Astrocyte (in vitro differentiated cells and primary cell): ENCODE results near the gene CCDC80. TPM values are rescaled to one million over a fixed set of nuclear protein-coding genes. Genes with fewer than 3 reads are reported as not detected.

Experiments used
- DNase-seq: peaks from one replicate; pipeline ENCODE4 v3.0.0-alpha.2; 2010; ENCODE audit warnings: low read depth
- FAIRE-seq: peaks from 2 replicates; lab custom pipeline; 2011; peaks lifted over from hg19 to GRCh38; lab: Jason Lieb, UNC
- H2AFZ ChIP-seq: 2 replicates; pipeline ENCODE4 v1.6.0; 2012; ENCODE audit warnings: low read depth, low read length, inconsistent platforms
- H3K27ac ChIP-seq: 2 replicates; pipeline ENCODE4 v1.5.1; 2011; ENCODE audit warnings: low read depth, low read length, inconsistent platforms
- H3K27me3 ChIP-seq: 2 replicates; pipeline ENCODE4 v1.6.0; 2011; ENCODE audit warnings: low read length, inconsistent platforms; ENCODE audit not compliant: insufficient read depth
- H3K36me3 ChIP-seq: 2 replicates; pipeline ENCODE4 v1.5.1; 2011; ENCODE audit warnings: low read length, inconsistent platforms; ENCODE audit not compliant: insufficient read depth
- H3K4me1 ChIP-seq: 2 replicates; pipeline ENCODE4 v1.5.1; 2011; ENCODE audit warnings: low read length, inconsistent platforms; ENCODE audit not compliant: insufficient read depth
- H3K4me2 ChIP-seq: 2 replicates; pipeline ENCODE4 v1.6.0; 2012; ENCODE audit warnings: low read length, inconsistent platforms
- H3K4me3 ChIP-seq: 2 replicates; pipeline ENCODE4 v1.5.1; 2011; ENCODE audit warnings: low read depth, mild to moderate bottlenecking, low read length, inconsistent platforms; ENCODE audit not compliant: insufficient read depth
- H3K79me2 ChIP-seq: 2 replicates; pipeline ENCODE4 v1.6.0; 2012; ENCODE audit warnings: mild to moderate bottlenecking, low read length, inconsistent platforms; ENCODE audit not compliant: insufficient read depth
- H3K9ac ChIP-seq: 2 replicates; pipeline ENCODE4 v1.6.0; 2012; ENCODE audit warnings: mild to moderate bottlenecking, low read length, inconsistent platforms
- H3K9me3 ChIP-seq: 2 replicates; pipeline ENCODE4 v1.5.1; 2012; ENCODE audit warnings: low read depth, mild to moderate bottlenecking, low read length, inconsistent platforms; ENCODE audit not compliant: insufficient read depth
- H4K20me1 ChIP-seq: 2 replicates; pipeline ENCODE4 v1.6.0; 2012; ENCODE audit warnings: low read length, inconsistent platforms; ENCODE audit not compliant: insufficient read depth
- H3K27ac Mint-ChIP-seq: one replicate; pipeline ENCODE4 v1.8.0; 2021; ENCODE audit warnings: mild to moderate bottlenecking, mixed read lengths; ENCODE audit not compliant: unreplicated experiment
- H3K27me3 Mint-ChIP-seq: one replicate; pipeline ENCODE4 v1.8.0; 2021; ENCODE audit warnings: low read depth, mixed read lengths; ENCODE audit not compliant: unreplicated experiment
- H3K36me3 Mint-ChIP-seq: one replicate; pipeline ENCODE4 v1.8.0; 2021; ENCODE audit warnings: low read depth, mixed read lengths; ENCODE audit not compliant: unreplicated experiment
- H3K4me1 Mint-ChIP-seq: one replicate; pipeline ENCODE4 v1.8.0; 2021; ENCODE audit warnings: low read depth, mixed read lengths; ENCODE audit not compliant: unreplicated experiment
- H3K4me3 Mint-ChIP-seq: one replicate; pipeline ENCODE4 v1.8.0; 2021; ENCODE audit warnings: mild to moderate bottlenecking, moderate library complexity, mixed read lengths; ENCODE audit not compliant: unreplicated experiment
- H3K9me3 Mint-ChIP-seq: one replicate; pipeline ENCODE4 v1.8.0; 2021; ENCODE audit warnings: mild to moderate bottlenecking, mixed read lengths; ENCODE audit not compliant: unreplicated experiment
- EZH2 ChIP-seq: IDR thresholded peaks from 2 replicates; pipeline ENCODE4 v1.6.1; 2012; ENCODE audit warnings: mild to moderate bottlenecking, low read length, inconsistent platforms; ENCODE audit not compliant: insufficient read depth
- total RNA-seq: library from RNA; stranded (reverse); gene quantifications from 2 replicates; pipeline ENCODE4 v1.2.1, GENCODE V29; 2021
- TF ChIP-seq, protein P1 (sequence below): IDR thresholded peaks from 2 replicates; pipeline ENCODE4 v1.5.1; 2011; ENCODE audit warnings: low read depth, mild to moderate bottlenecking, inconsistent platforms, low read length, moderate library complexity; ENCODE audit not compliant: insufficient read depth

Gene CCDC80
- total RNA-seq, 1 donor from 2014 or later: 272 TPM

- no peaks in the 10 kb centered on the region for H3K36me3 ChIP-seq
- no peaks in the 10 kb centered on the region for H3K27me3 Mint-ChIP-seq
- H3K9ac ChIP-seq: peak overlapping the region; percentile 52
- no peaks in the 10 kb centered on the region for H3K27me3 ChIP-seq
- H4K20me1 ChIP-seq: no peaks in the 10 kb centered on the region
- H3K4me3 Mint-ChIP-seq: no peak overlapping the region
- no peak overlapping the region for H2AFZ ChIP-seq
- no peak overlapping the region for H3K4me3 ChIP-seq
- H3K27ac ChIP-seq: peak overlapping the region; percentile 77
- TF ChIP-seq, protein P1, sequence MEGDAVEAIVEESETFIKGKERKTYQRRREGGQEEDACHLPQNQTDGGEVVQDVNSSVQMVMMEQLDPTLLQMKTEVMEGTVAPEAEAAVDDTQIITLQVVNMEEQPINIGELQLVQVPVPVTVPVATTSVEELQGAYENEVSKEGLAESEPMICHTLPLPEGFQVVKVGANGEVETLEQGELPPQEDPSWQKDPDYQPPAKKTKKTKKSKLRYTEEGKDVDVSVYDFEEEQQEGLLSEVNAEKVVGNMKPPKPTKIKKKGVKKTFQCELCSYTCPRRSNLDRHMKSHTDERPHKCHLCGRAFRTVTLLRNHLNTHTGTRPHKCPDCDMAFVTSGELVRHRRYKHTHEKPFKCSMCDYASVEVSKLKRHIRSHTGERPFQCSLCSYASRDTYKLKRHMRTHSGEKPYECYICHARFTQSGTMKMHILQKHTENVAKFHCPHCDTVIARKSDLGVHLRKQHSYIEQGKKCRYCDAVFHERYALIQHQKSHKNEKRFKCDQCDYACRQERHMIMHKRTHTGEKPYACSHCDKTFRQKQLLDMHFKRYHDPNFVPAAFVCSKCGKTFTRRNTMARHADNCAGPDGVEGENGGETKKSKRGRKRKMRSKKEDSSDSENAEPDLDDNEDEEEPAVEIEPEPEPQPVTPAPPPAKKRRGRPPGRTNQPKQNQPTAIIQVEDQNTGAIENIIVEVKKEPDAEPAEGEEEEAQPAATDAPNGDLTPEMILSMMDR: no peak
- no peak for TF ChIP-seq EZH2
- no peaks in the 10 kb centered on the region for H3K79me2 ChIP-seq
- H3K9me3 Mint-ChIP-seq: no peaks in the 10 kb centered on the region
- FAIRE-seq: peak; percentile 52
- H3K4me1 ChIP-seq: peaks cover 27% of the 10 kb centered on the region
- peak overlapping the region; percentile 91 for H3K27ac Mint-ChIP-seq
- H3K36me3 Mint-ChIP-seq: no peaks in the 10 kb centered on the region
- H3K4me2 ChIP-seq: peak overlapping the region; percentile 48
- peak; percentile 89 for DNase-seq
- H3K9me3 ChIP-seq: no peaks in the 10 kb centered on the region
- peaks cover 38% of the 10 kb centered on the region for H3K4me1 Mint-ChIP-seq
Observed at GRCh38 chr3:112681822-112682325, 40.9 kb upstream of the CCDC80 start.

DNA sequence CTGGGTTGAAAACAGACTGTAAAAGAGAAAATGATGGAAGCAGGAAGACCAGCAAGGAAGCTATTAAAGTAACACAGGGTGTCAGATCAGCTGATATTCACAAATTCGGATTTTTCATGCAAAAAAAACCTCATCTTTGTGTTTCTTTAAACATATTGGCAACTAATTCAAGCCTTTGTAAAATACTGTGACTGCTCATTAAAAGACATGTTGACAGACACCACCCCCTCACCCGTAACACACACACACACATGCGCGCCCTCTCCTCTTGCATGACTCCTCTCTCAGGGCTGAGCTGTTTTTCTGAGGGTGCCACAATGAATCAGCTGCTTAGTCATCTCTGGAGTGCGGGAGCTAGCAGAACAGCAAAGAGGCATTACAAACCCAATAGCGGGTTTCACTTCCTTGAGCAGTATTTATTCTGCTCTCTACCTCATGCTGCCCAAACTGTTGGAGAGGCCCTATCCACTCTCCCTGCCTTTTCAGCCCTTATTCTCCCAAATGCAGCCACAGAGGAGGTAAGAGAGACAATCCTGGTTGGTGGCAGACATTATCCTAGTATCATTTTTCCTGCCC, 35.8 kb upstream of the CCDC80 start:
- Histone ChIP-seq H3K79me2 (no peaks in the 10 kb centered on the region), H3K9me3 (no peaks in the 10 kb centered on the region), H3K36me3 (no peaks in the 10 kb centered on the region), H3K27ac (peak overlapping the region; percentile 76), H2AFZ (peak overlapping the region; percentile 20), H3K27me3 (no peaks in the 10 kb centered on the region), H3K4me2 (peak overlapping the region; percentile 61), H3K9ac (peak overlapping the region; percentile 62), H3K4me3 (no peak overlapping the region), H3K4me1 (peaks cover 39% of the 10 kb centered on the region), H4K20me1 (no peaks in the 10 kb centered on the region)
- TF ChIP-seq, protein P1: no peak
- TF ChIP-seq EZH2: no peak
- H3K4me1 Mint-ChIP-seq: peaks cover 63% of the 10 kb centered on the region
- FAIRE-seq (peak; percentile 98), DNase-seq (peak; percentile 99)
- H3K36me3 Mint-ChIP-seq: no peaks in the 10 kb centered on the region
- no peaks in the 10 kb centered on the region for H3K27me3 Mint-ChIP-seq
- no peaks in the 10 kb centered on the region for H3K9me3 Mint-ChIP-seq
- peak overlapping the region; percentile 94 for H3K27ac Mint-ChIP-seq
- peak overlapping the region; percentile 18 for H3K4me3 Mint-ChIP-seq

GRCh38 chr3:112675943-112676535, 35.1 kb upstream of the CCDC80 start:
- Histone ChIP-seq H3K9ac (peak overlapping the region; percentile 62), H3K27ac (peak overlapping the region; percentile 76), H3K36me3 (no peaks in the 10 kb centered on the region), H3K27me3 (no peaks in the 10 kb centered on the region), H3K79me2 (no peaks in the 10 kb centered on the region), H3K4me3 (no peak overlapping the region), H3K9me3 (no peaks in the 10 kb centered on the region), H2AFZ (no peak overlapping the region), H4K20me1 (no peaks in the 10 kb centered on the region), H3K4me2 (peak overlapping the region; percentile 48), H3K4me1 (peaks cover 41% of the 10 kb centered on the region)
- no peak for DNase-seq
- H3K9me3 Mint-ChIP-seq: no peaks in the 10 kb centered on the region
- FAIRE-seq: no peak
- H3K27me3 Mint-ChIP-seq: no peaks in the 10 kb centered on the region
- no peaks in the 10 kb centered on the region for H3K36me3 Mint-ChIP-seq
- H3K4me3 Mint-ChIP-seq: no peak overlapping the region
- H3K27ac Mint-ChIP-seq: peak overlapping the region; percentile 94
- H3K4me1 Mint-ChIP-seq: peaks cover 65% of the 10 kb centered on the region
- TF ChIP-seq, protein P1: no peak
- no peak for TF ChIP-seq EZH2
